GM12878 (cell line): ENCODE measurements around the gene SHMT1. TPM values are rescaled to one million over a fixed set of nuclear protein-coding genes. Genes with fewer than 3 reads are reported as not detected.

Source experiments
- ATAC-seq: fragments of 200-7000 bp; cut with Tn5 transposase; 3 replicates; pipeline ENCODE4 v1.9.1; 2020; ENCODE audit warnings: mild to moderate bottlenecking, moderate library complexity
- BruUV-seq: library from RNA; stranded (reverse); fragments of 400-500 nt; replicated peaks from 2 replicates; lab custom pipeline; 2021; lab: Mats Ljungman, UMichigan
- CTCF ChIA-PET: fragments of 300-600 bp; sonication (Branson Sonifier 250); formaldehyde crosslinking; extraction: SDS; loops from one replicate; lab custom pipeline; 2021; ENCODE audit warnings: inconsistent platforms; lab: Yijun Ruan, JAX
- POLR2A ChIA-PET: fragments of 350-600 bp; formaldehyde crosslinking; extraction: SDS; loops from one replicate; lab custom pipeline; 2021; ENCODE audit warnings: inconsistent platforms; lab: Charles Lee
- RAD21 ChIA-PET: fragments of 300-600 bp; sonication (Branson Sonifier 250); formaldehyde crosslinking; loops from one replicate; lab custom pipeline; 2023; ENCODE audit warnings: antibody characterized with exemption; ENCODE audit not compliant: unreplicated experiment; lab: Charles Lee
- SMC1A ChIA-PET: fragments of 300-600 bp; sonication (Branson Sonifier 250); formaldehyde crosslinking; loops from one replicate; lab custom pipeline; 2023; ENCODE audit not compliant: unreplicated experiment, uncharacterized antibody; lab: Charles Lee
- DNase-seq: peaks from one replicate; pipeline ENCODE4 v3.0.0-alpha.2; 2011; ENCODE audit warnings: low read depth, low spot score
- FAIRE-seq: peaks from 3 replicates; lab custom pipeline; 2011; peaks lifted over from hg19 to GRCh38; lab: Jason Lieb, UNC
- H2AFZ ChIP-seq: 2 replicates; pipeline ENCODE4 v1.6.0; 2011; ENCODE audit warnings: low read depth, low read length, control low read depth; ENCODE audit not compliant: control insufficient read depth
- H3K27ac ChIP-seq: 2 replicates; pipeline ENCODE4 v1.5.1; 2011; ENCODE audit warnings: control low read depth; ENCODE audit not compliant: control insufficient read depth, insufficient read depth
- H3K27me3 ChIP-seq, 2 experiments: replicated peaks in 1 of 2; 2 replicates each; pipeline versions ENCODE4 v1.6.0 to v1.6.1; 2011; ENCODE audit warnings: low read length in 1 of 2; ENCODE audit not compliant: control insufficient read depth in 2 of 2, insufficient read depth in 2 of 2
- H3K36me3 ChIP-seq, 2 experiments: 2 replicates each; pipeline ENCODE4 v1.5.1; 2011; ENCODE audit warnings: low read length in 1 of 2; ENCODE audit not compliant: control insufficient read depth in 2 of 2, insufficient read depth in 2 of 2
- H3K4me1 ChIP-seq: 2 replicates; pipeline ENCODE4 v1.6.1; 2011; ENCODE audit warnings: mild to moderate bottlenecking, low read length, moderate library complexity, mixed read lengths; ENCODE audit not compliant: control insufficient read depth, insufficient read depth
- H3K4me2 ChIP-seq: 2 replicates; pipeline ENCODE4 v1.6.0; 2011; ENCODE audit warnings: control low read depth; ENCODE audit not compliant: control insufficient read depth, insufficient read depth
- H3K4me3 ChIP-seq: fragments of 200-600 bp; sonication (generic); 2 replicates; pipeline ENCODE4 v1.5.1; 2016
- H3K79me2 ChIP-seq: 2 replicates; pipeline ENCODE4 v1.6.0; 2011; ENCODE audit warnings: low read length; ENCODE audit not compliant: control insufficient read depth, insufficient read depth
- H3K9ac ChIP-seq: 2 replicates; pipeline ENCODE4 v1.8.0; 2011; ENCODE audit warnings: low read length, control low read depth, mixed read lengths; ENCODE audit not compliant: control insufficient read depth, insufficient read depth
- H3K9me3 ChIP-seq: replicated peaks from 3 replicates; pipeline ENCODE4 v1.5.1; 2011; ENCODE audit warnings: mild to moderate bottlenecking, low read length; ENCODE audit not compliant: control insufficient read depth, insufficient read depth
- H4K20me1 ChIP-seq: 2 replicates; pipeline ENCODE4 v1.6.0; 2011; ENCODE audit not compliant: control insufficient read depth, insufficient read depth
- BCLAF1 ChIP-seq: fragments of 450-650 bp; IDR thresholded peaks from 2 replicates; pipeline ENCODE4 v1.6.1; 2017; ENCODE audit warnings: antibody characterized with exemption, mild to moderate bottlenecking, moderate library complexity
- E4F1 ChIP-seq: fragments of 450-650 bp; IDR thresholded peaks from 2 replicates; pipeline ENCODE4 v1.6.1; 2018; ENCODE audit warnings: borderline replicate concordance, mild to moderate bottlenecking; ENCODE audit not compliant: partially characterized antibody
- POU2F2 ChIP-seq: IDR thresholded peaks from 3 replicates; pipeline ENCODE4 v1.6.1; 2011; ENCODE audit warnings: low read depth, mild to moderate bottlenecking, low read length, borderline replicate concordance
- SIN3A ChIP-seq: IDR thresholded peaks from 2 replicates; pipeline ENCODE4 v1.6.1; 2012; ENCODE audit warnings: low read depth, low read length, improper control_type of control experiment
- SIX5 ChIP-seq: IDR thresholded peaks from 2 replicates; pipeline ENCODE4 v1.6.1; 2011; ENCODE audit warnings: mild to moderate bottlenecking, low read depth, low read length, moderate library complexity; ENCODE audit not compliant: severe bottlenecking
- SUPT20H ChIP-seq: IDR thresholded peaks from 2 replicates; pipeline ENCODE4 v1.6.1; 2011; ENCODE audit warnings: low read depth, mild to moderate bottlenecking, low read length, moderate library complexity, borderline replicate concordance; ENCODE audit not compliant: control insufficient read depth
- ZNF274 ChIP-seq: IDR thresholded peaks from one replicate; pipeline ENCODE4 v1.8.0; 2011; ENCODE audit not compliant: insufficient read length, insufficient read depth
- WGBS: methylation state at CpG from one replicate; pipeline ENCODE4 v1.1.6; 2016; ENCODE audit warnings: low lambda C conversion rate; ENCODE audit not compliant: insufficient replicate concordance, insufficient coverage; ENCODE audit errors: missing lambda C conversion rate; 5-methylcytosine and 5-hydroxymethylcytosine counted together
- in situ Hi-C: fragments of 300-500 bp; cut with MboI; formaldehyde crosslinking; loops from 9 replicates; pipeline ENCODE4 v1.14.3; 2018; ENCODE audit warnings: mixed read lengths
- intact Hi-C: fragments of 100-400 bp; cut with micrococcal nuclease; formaldehyde crosslinking; loops from one replicate; pipeline ENCODE4 v1.14.2; 2022; ENCODE audit not compliant: unreplicated experiment
- polyA plus RNA-seq, 11 experiments: library from polyadenylated mRNA; depleted of rRNA in 4 of 11; unstranded in 6 of 11; stranded (reverse) in 5 of 11; fragments of >200 nt; fragmentation: Nextera tagmentation in 4 of 11; fragmentation: Illumina TruSeq in 1 of 11; extraction: Ambion mirVana in 4 of 11; extraction: Trizol in 1 of 11; gene quantifications; 1 replicate in 1 of 11; 2 replicates in 10 of 11; pipeline versions ENCODE4 v1.2.1 to v1.2.3, GENCODE V29; 2011 to 2016; ENCODE audit warnings: inconsistent platforms in 2 of 11, missing spikeins in 2 of 11, low read depth in 1 of 11
- total RNA-seq, 4 experiments: library from RNA; depleted of rRNA in 3 of 4; stranded (reverse); fragments of >200 nt in 3 of 4; fragmentation: Illumina TruSeq in 1 of 4; extraction: Trizol in 1 of 4; gene quantifications; 2 replicates each; pipeline versions ENCODE4 v1.2.1 to v1.2.3, GENCODE V29; 2013 to 2021

Gene SHMT1
- total and polyA plus RNA-seq, 10 of the 15 experiments (the other 5 are each of a cell fraction or from before 2014, with no cell fraction given): 5.2 to 60.1 (median 34.6) TPM

DNA sequence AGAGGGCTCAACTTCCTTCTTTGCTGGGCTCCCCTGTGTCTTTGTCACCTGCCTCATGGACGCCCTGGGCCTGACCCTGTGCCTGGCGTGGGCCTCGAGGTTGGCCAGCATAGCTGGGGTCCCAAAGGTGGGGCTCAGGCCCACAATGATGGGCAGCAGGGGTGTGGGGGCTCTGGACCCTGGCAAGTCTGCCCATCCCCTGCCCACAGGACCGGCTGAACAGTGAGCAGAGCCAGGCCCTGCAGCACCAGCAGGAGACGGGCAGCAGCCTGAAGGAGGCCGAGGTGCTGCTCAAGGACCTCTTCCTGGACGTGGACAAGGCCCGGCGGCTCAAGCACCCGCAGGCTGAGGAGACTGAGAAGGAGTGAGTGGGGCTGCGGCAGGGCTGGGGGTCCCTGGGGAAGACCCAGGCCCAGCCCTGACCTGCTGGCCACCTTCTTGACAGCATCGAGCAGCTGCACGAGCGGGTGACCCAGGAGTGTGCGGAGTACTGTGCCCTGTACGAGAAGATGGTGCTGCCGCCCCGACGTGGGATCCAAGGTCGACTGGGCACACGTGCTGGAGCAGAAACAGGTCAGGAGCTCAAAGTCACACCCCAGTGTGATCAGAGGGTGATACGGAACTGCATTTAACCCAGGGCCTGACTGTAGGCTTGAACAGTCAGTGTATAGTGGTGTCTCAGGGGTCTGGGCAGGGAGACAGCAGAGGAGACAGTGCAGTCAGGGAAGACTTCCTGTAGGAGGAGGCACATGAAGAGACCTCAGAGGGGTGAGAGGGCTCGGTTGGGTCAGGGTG, 18.0 kb upstream of the SHMT1 start:
- FAIRE-seq (no peak), DNase-seq (no peak), ATAC-seq (no peak)
- ChIA-PET SMC1A (no interaction called here), CTCF (no interaction called here), RAD21 (no interaction called here), POLR2A (no interaction called here)
- in situ Hi-C loops: no loop called here
- no peak overlapping the region for H3K9ac ChIP-seq
- no peaks in the 10 kb centered on the region for H4K20me1 ChIP-seq
- TF ChIP-seq ZNF274: no peak
- H2AFZ ChIP-seq: no peak overlapping the region
- H3K4me2 ChIP-seq: no peak overlapping the region
- H3K79me2 ChIP-seq: no peaks in the 10 kb centered on the region
- H3K27ac ChIP-seq: no peak overlapping the region
- no peaks in the 10 kb centered on the region; a peak in 1 of 4 replicates for H3K27me3 ChIP-seq
- intact Hi-C loops: no loop called here
- no TSS peak for BruUV-seq
- no peaks in the 10 kb centered on the region for H3K9me3 ChIP-seq
- peaks cover 5% of the 10 kb centered on the region; the same call in 1 of the 2 replicates for H3K4me1 ChIP-seq
- H3K4me3 ChIP-seq: no peak overlapping the region
- H3K36me3 ChIP-seq: no peaks in the 10 kb centered on the region
- 65% methylated on average over 18 of the region's 23 CpGs for WGBS

GRCh38 chr17:18380471-18381157, 17.3 kb upstream of the SHMT1 start:
- no peak for ATAC-seq
- TF ChIP-seq POU2F2 (no peak), SIN3A (no peak), BCLAF1 (no peak), SUPT20H (no peak), SIX5 (no peak), E4F1 (no peak)
- TF ChIP-seq, all 136 proteins: peak for 0
- intact Hi-C loops: no loop called here
- Histone ChIP-seq H2AFZ (no peak overlapping the region), H3K4me1 (peaks cover 5% of the 10 kb centered on the region; the same call in 1 of the 2 replicates), H3K9me3 (no peaks in the 10 kb centered on the region), H3K79me2 (no peaks in the 10 kb centered on the region), H3K4me3 (no peak overlapping the region), H3K9ac (no peak overlapping the region), H3K36me3 (no peaks in the 10 kb centered on the region), H4K20me1 (no peaks in the 10 kb centered on the region), H3K27me3 (no peaks in the 10 kb centered on the region; a peak in 1 of 4 replicates), H3K27ac (no peak overlapping the region), H3K4me2 (no peak overlapping the region)
- in situ Hi-C loops: no loop called here
- RAD21 ChIA-PET: no interaction called here
- CTCF ChIA-PET: no interaction called here
- POLR2A ChIA-PET: no interaction called here
- no TSS peak for BruUV-seq
- 38% methylated on average over 14 of the region's 15 CpGs for WGBS
- SMC1A ChIA-PET: no interaction called here
- FAIRE-seq (no peak), DNase-seq (no peak)
